OCI-LY3 (cell line): ENCODE measurements around the gene SPON1.

Experiments used
- CTCF ChIP-seq: fragments of 200-600, 300-600 bp; sonication (generic); IDR thresholded peaks from 2 replicates; pipeline ENCODE4 v1.5.1; 2014; ENCODE audit warnings: antibody characterized with exemption, low read length, low read depth
- EZH2phosphoT487 ChIP-seq: fragments of 200-600 bp; shearing (Covaris generic); IDR thresholded peaks from 2 replicates; pipeline ENCODE4 v1.6.1; 2018; ENCODE audit warnings: antibody characterized with exemption, mixed run types, low read depth

- TF ChIP-seq CTCF (no peak), EZH2phosphoT487 (no peak)
These were observed 38.5 kb upstream of the SPON1 start for GRCh38 chr11:13923716-13924650.
